Activated CD4-positive, alpha-beta memory T cell treated with anti-CD3 and anti-CD28 coated beads, Interleukin-2, amount 10 ng/mL, durations not matched to agents 7 days and 5 days (primary cell): ENCODE measurements around the gene CCDC27. TPM values are rescaled to one million over a fixed set of nuclear protein-coding genes. Genes with fewer than 3 reads are reported as not detected.
A peak's percentile ranks its signal among the peaks of the same experiment; 100 is the strongest.

Experiments used
- CTCF ChIA-PET: fragments of 350-600 bp; sonication (Branson Sonifier 250); formaldehyde crosslinking; loops from one replicate; lab custom pipeline; 2021; ENCODE audit warnings: antibody characterized with exemption, inconsistent platforms; lab: Charles Lee
- POLR2A ChIA-PET: fragments of 350-600 bp; sonication (Branson Sonifier 250); formaldehyde crosslinking; loops from one replicate; lab custom pipeline; 2021; ENCODE audit warnings: antibody characterized with exemption; lab: Charles Lee
- DNase-seq: peaks from one replicate; pipeline ENCODE4 v3.0.0-alpha.2; 2020
- H3K27ac Mint-ChIP-seq: one replicate; pipeline ENCODE4 v1.8.0; 2021; ENCODE audit warnings: mild to moderate bottlenecking, mixed read lengths
- H3K27me3 Mint-ChIP-seq: one replicate; pipeline ENCODE4 v1.8.0; 2021; ENCODE audit warnings: mixed read lengths
- H3K36me3 Mint-ChIP-seq: one replicate; pipeline ENCODE4 v1.8.0; 2021; ENCODE audit warnings: low read depth, mixed read lengths
- H3K4me1 Mint-ChIP-seq: one replicate; pipeline ENCODE4 v1.8.0; 2021; ENCODE audit warnings: mixed read lengths
- H3K4me3 Mint-ChIP-seq: one replicate; pipeline ENCODE4 v1.8.0; 2021; ENCODE audit warnings: mild to moderate bottlenecking, mixed read lengths
- H3K9me3 Mint-ChIP-seq: one replicate; pipeline ENCODE4 v1.8.0; 2021; ENCODE audit warnings: mixed read lengths
- total RNA-seq, 2 experiments: library from RNA; stranded (reverse); gene quantifications; one replicate each; pipeline ENCODE4 v1.2.3, GENCODE V29; 2021

Gene CCDC27
- total RNA-seq, 2 experiments from 2014 or later: not detected

DNA sequence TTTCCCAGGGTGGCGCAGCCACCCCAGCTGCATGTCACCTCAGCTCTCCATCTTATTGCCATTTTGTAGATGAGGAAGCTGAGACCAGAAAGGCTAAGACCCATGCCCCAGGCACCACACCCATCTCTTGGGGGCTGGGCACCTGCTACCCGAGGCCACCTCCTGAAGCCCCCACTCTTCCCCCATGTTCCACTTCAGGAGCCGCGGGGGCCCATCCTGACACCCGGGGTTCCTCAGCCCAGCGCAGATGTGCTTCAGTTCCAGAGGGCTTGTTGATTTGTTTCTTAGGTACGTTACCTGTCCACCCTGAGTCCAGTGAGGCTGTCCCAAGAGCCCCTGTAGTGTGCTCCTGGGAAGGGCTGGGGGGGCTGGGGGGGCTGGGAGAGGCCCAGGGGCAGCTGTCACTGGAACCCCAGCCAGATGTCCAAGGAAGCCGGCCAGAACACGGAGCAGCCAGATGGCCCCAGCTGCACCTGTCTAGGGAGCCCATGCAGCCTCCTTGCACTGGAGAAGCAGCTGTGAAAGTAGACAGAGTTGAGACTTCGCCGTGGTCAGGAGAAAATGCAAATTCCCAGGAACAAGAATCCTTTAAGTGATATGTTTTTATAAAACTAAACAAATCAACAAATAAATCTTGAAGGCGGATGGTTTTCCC, 17.1 kb upstream of the CCDC27 start:
- no peak overlapping the region for H3K4me3 Mint-ChIP-seq
- H3K27me3 Mint-ChIP-seq: no peaks in the 10 kb centered on the region
- no peak overlapping the region for H3K27ac Mint-ChIP-seq
- no peak for DNase-seq
- H3K36me3 Mint-ChIP-seq: no peaks in the 10 kb centered on the region
- CTCF ChIA-PET: interaction anchor here (2.2 kb wide), 1 partner anchor 11 kb away, joined by 6 read pairs; no protein-coding TSS in a partner anchor
- POLR2A ChIA-PET: no interaction called here
- H3K4me1 Mint-ChIP-seq: peaks cover 3% of the 10 kb centered on the region
- no peaks in the 10 kb centered on the region for H3K9me3 Mint-ChIP-seq

DNA sequence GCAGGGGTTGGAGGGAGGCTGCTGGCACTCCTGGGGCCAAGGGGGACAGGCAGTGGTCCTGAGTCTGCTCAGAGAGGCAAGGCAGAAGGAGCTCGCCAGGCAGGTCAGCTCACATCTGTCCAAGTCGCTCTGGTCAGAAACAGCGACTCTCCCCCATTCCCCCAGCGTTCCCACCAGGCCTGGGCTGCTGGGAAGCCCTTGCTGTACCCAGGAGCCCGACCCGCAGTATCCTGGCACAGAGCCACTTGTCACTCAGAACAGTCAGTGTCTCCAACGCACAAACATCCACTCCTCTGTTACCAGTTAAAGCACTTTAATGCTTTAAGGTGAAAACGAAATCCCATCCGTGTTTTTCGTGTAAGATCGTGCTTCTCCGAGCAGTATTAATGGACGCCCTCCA, 16.6 kb upstream of the CCDC27 start:
- Mint-ChIP-seq H3K27ac (no peak overlapping the region), H3K9me3 (no peaks in the 10 kb centered on the region), H3K36me3 (no peaks in the 10 kb centered on the region), H3K4me3 (no peak overlapping the region), H3K27me3 (no peaks in the 10 kb centered on the region), H3K4me1 (peaks cover 3% of the 10 kb centered on the region)
- ChIA-PET CTCF (interaction anchor here (2.2 kb wide), 1 partner anchor 11 kb away, joined by 6 read pairs; no protein-coding TSS in a partner anchor), POLR2A (no interaction called here)
- DNase-seq: no peak

DNA sequence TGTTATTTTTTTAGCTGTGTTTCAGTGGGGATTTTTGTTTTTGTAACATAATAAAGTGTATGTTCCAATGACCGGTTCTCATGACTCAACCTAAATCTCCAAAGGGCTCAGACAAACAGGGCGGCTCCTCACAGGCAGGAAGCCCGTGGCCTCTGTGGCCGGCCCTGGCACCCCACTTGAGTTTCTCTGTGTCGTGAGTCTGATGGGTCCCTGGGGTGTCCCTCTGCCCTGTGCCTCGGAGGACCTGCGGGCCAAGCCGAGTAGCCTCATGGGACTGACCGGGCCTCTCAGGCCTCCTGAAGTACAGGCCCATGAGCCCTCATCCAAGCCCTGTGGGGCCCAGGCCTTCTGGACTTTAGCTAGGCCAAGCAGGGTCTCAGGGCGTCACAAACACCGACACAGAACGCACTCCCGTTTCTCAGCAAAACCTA, 16.1 kb upstream of the CCDC27 start:
- no peaks in the 10 kb centered on the region for H3K36me3 Mint-ChIP-seq
- no peaks in the 10 kb centered on the region for H3K27me3 Mint-ChIP-seq
- H3K4me1 Mint-ChIP-seq: peaks cover 3% of the 10 kb centered on the region
- ChIA-PET POLR2A (no interaction called here), CTCF (no interaction called here)
- DNase-seq: no peak
- no peak overlapping the region for H3K4me3 Mint-ChIP-seq
- no peaks in the 10 kb centered on the region for H3K9me3 Mint-ChIP-seq
- H3K27ac Mint-ChIP-seq: no peak overlapping the region

DNA sequence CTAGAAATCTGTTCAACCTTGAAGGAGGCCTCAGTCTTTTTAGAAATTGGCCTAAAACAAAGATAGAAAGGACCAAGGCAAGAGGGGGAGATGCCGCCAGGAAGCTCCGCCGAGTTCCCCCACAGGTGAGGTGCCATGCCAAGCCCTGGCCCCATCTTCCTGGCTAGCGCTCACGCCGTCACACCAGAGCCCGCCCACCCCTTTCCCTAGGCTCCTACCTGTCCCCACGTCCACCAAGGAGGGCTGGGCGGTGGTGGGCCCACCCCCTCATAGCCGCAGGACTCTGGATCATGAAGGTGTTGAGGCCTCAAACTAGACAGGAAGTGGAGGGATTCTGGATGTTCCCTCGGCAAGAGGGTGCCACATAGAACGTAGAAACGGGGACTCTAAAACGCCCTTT, 15.5 kb upstream of the CCDC27 start:
- Mint-ChIP-seq H3K4me3 (no peak overlapping the region), H3K27ac (no peak overlapping the region), H3K4me1 (peaks cover 3% of the 10 kb centered on the region), H3K9me3 (no peaks in the 10 kb centered on the region), H3K27me3 (no peaks in the 10 kb centered on the region), H3K36me3 (no peaks in the 10 kb centered on the region)
- POLR2A ChIA-PET: no interaction called here
- no peak for DNase-seq
- CTCF ChIA-PET: no interaction called here

DNA sequence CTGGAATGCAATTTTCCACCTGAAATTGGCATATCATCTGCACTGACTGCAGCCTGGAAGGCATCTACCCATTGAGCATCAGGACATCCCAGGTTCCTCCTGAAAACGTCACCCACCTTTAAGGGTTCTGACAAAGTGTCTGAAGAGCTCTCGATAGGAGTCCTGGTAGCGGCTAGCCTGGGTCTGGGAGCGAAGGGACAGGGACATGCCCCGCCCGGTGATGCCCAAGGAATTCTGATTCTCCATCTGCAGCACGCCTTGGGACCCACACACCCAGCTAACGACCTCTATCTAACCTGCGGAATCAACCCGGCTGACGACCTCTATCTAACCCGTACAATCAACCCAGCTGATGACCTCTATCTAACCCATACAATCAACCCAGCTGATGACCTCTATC, 13.3 kb upstream of the CCDC27 start:
- no peaks in the 10 kb centered on the region for H3K36me3 Mint-ChIP-seq
- CTCF ChIA-PET: no interaction called here
- no peaks in the 10 kb centered on the region for H3K27me3 Mint-ChIP-seq
- no peak overlapping the region for H3K4me3 Mint-ChIP-seq
- DNase-seq: no peak
- POLR2A ChIA-PET: no interaction called here
- peaks cover 5% of the 10 kb centered on the region for H3K4me1 Mint-ChIP-seq
- H3K27ac Mint-ChIP-seq: no peak overlapping the region
- no peaks in the 10 kb centered on the region for H3K9me3 Mint-ChIP-seq

DNA sequence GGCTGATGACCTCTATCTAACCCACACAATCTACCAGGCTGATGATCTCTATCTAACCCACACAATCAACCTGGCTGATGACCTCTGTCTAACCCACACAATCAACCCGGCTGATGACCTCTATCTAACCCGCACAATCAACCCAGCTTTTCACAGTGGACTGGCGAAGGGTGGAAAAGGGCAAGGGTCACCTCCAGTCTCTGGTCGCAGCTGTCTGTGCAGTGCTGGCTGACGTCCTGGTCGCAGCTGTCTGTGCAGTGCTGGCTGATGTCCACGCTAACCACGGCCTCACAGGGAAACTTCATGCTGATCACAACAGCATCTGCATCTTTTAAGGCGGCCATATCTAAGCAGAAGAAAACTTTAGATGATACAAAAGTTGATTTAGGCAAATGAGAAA, 12.2 kb upstream of the CCDC27 start:
- H3K9me3 Mint-ChIP-seq: no peaks in the 10 kb centered on the region
- H3K27me3 Mint-ChIP-seq: no peaks in the 10 kb centered on the region
- POLR2A ChIA-PET: no interaction called here
- H3K27ac Mint-ChIP-seq: no peak overlapping the region
- peaks cover 9% of the 10 kb centered on the region for H3K4me1 Mint-ChIP-seq
- no peak overlapping the region for H3K4me3 Mint-ChIP-seq
- no peak for DNase-seq
- CTCF ChIA-PET: no interaction called here
- peaks cover 1% of the 10 kb centered on the region for H3K36me3 Mint-ChIP-seq

DNA sequence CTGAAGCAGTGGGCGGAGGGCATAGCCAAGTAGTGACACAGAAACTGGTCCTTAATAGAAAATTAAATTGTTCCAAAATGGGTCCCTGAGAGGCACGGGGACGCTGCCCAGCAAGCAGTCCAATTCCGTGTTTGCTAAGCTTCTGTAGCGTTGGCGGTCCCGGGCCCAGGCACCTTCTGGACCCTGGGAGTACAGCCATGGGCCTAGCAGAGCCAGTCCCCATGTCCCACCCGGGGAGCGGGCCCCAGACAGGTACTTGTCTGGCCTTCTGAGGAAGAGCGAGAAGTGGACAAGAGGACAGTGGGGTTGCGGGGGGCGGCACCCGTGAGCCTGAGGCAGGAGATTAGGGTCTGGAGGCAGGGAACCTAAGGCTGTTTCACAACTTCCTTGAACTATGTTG, 11.5 kb upstream of the CCDC27 start:
- no peaks in the 10 kb centered on the region for H3K27me3 Mint-ChIP-seq
- H3K9me3 Mint-ChIP-seq: no peaks in the 10 kb centered on the region
- DNase-seq: no peak
- ChIA-PET POLR2A (no interaction called here), CTCF (no interaction called here)
- no peak overlapping the region for H3K27ac Mint-ChIP-seq
- peaks cover 16% of the 10 kb centered on the region for H3K4me1 Mint-ChIP-seq
- peaks cover 4% of the 10 kb centered on the region for H3K36me3 Mint-ChIP-seq
- no peak overlapping the region for H3K4me3 Mint-ChIP-seq

DNA sequence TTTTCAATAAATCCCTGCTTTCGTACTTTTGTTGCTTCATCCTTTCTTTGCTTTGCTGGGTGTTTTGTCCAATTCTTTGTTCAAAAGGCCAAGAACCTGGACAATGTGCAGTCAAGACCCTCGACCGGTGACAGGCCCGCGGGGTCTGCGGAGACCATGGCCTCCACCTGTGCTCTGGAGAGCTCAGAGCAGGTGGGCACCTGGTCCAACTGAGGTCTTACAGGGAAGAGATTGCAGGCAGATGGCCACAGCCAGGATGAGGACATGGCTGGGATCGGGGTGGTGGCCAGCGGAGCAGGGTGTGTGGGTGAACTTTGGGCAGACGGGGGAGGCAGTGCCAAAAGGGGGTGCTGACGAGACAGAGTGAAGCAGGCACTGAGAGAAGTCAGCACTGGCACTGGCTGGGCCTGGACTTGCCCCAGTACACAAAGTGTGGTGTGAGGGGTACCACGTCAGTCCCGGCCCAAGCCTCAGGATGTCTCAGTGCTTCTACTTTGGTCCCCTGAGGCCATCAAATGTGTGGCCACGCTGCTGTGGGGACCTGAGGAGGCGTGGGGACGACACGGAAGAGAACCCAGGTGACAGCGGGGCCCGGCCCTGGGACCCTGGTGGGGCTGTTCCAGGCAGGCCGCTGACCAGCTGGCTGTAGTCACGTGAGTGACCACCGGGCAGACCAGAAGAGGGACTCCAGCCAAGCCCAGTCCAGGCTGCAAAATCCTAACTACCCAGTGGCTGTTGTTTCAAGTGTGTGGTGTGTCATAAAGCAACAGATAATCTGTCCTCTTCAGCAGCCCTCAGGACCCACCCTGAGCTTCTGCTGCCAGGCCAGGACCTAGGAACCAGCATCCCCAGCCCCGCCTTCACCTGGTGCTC, 10.4 kb upstream of the CCDC27 start:
- H3K27ac Mint-ChIP-seq: no peak overlapping the region

DNA sequence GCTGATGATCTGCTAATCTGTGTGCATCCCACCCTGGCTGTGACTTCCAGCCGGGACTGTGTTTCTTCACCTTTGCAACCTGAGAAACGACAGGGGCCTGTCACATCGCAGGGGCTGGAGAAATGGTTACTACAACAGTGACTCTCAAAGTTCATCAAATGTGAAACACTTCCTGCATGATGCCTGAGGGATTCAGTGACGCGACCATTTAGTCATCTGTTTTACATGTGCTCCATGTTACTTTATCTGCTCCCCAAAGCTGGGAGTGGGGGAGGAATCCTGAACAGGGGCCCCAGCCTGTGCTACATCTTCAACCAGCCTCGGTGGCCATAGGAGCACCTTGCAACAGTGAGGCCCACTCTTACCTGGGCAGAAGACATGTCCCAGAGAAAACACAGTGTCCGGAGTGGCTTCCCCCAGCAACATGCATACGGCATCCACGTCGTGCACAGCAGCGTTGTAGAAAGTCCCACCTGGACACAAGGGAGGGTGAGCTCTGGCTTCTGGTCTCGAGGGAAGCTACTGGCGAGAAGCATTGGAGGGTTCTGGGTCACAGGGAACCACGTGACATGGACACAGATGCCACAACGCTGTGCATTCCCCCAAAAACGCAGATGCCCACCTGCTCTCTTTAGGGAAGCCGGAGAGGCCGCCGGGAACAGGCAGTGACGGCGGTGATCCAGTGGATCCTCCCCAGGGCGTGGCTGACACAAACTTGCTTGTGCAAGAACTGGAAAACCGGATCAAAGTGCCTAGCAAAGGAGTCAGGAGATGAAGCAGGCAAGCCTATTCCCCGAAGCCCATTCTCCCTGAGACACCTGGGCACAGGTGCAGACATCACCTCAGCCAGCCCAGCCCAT, 9.6 kb upstream of the CCDC27 start:
- peaks cover 4% of the 10 kb centered on the region for H3K36me3 Mint-ChIP-seq
- DNase-seq: no peak
- CTCF ChIA-PET: no interaction called here

More for the DNA sequence above, 10.4 kb upstream of the CCDC27 start:
- Mint-ChIP-seq H3K4me1 (peaks cover 22% of the 10 kb centered on the region), H3K9me3 (no peaks in the 10 kb centered on the region), H3K4me3 (no peak overlapping the region), H3K27me3 (no peaks in the 10 kb centered on the region), H3K36me3 (peaks cover 4% of the 10 kb centered on the region)
- no peak for DNase-seq
- ChIA-PET CTCF (no interaction called here), POLR2A (no interaction called here)

DNA sequence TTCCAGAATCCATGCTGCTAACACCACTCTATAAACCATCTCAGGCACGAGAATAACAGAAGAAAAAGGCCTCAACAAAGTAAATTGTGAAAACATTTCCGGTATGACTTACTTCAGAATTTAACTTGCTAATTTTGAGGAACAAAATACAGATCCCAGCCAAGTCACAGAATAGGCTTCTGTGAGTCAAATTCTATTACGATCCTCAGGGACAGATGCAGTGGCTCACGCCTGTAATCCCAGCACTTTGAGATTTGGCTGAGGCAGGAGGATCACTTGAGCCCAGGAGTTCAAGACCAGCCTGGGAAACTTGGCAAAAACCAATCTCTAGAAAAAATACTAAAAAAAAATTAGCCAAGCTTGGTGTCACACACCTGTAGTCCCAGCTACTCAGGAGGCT, 8.8 kb upstream of the CCDC27 start:
- Mint-ChIP-seq H3K36me3 (peaks cover 4% of the 10 kb centered on the region), H3K27me3 (no peaks in the 10 kb centered on the region), H3K27ac (no peak overlapping the region), H3K9me3 (no peaks in the 10 kb centered on the region), H3K4me1 (peaks cover 31% of the 10 kb centered on the region), H3K4me3 (no peak overlapping the region)
- no peak for DNase-seq
- CTCF ChIA-PET: no interaction called here
- POLR2A ChIA-PET: no interaction called here

More for the DNA sequence above, 9.6 kb upstream of the CCDC27 start:
- Mint-ChIP-seq H3K4me1 (peaks cover 23% of the 10 kb centered on the region), H3K9me3 (no peaks in the 10 kb centered on the region), H3K27me3 (no peaks in the 10 kb centered on the region), H3K4me3 (no peak overlapping the region), H3K27ac (no peak overlapping the region)
- POLR2A ChIA-PET: no interaction called here

DNA sequence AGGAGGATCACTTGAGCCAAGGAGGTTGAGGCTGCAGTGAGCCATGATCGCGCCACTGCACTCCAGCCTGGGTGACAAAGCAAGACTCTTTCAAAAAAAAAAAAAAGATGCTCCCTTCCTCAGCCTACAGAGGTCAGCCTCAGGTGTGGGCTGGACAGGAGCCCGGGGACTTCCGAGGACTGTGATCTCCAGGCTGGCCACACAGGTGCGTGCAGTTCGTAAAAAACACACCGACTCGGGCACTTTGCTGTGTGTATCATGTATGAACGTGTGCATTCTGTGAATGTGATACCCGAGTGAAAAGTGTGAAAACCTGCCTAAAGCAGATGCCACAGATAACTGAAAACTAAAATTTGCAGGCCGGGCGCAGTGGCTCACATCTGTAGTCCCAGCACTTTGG, 8.4 kb upstream of the CCDC27 start:
- no peak for DNase-seq
- no peak overlapping the region for H3K27ac Mint-ChIP-seq
- ChIA-PET CTCF (no interaction called here), POLR2A (no interaction called here)
- peaks cover 32% of the 10 kb centered on the region for H3K4me1 Mint-ChIP-seq
- H3K27me3 Mint-ChIP-seq: no peaks in the 10 kb centered on the region
- no peaks in the 10 kb centered on the region for H3K9me3 Mint-ChIP-seq
- peaks cover 4% of the 10 kb centered on the region for H3K36me3 Mint-ChIP-seq
- no peak overlapping the region for H3K4me3 Mint-ChIP-seq

DNA sequence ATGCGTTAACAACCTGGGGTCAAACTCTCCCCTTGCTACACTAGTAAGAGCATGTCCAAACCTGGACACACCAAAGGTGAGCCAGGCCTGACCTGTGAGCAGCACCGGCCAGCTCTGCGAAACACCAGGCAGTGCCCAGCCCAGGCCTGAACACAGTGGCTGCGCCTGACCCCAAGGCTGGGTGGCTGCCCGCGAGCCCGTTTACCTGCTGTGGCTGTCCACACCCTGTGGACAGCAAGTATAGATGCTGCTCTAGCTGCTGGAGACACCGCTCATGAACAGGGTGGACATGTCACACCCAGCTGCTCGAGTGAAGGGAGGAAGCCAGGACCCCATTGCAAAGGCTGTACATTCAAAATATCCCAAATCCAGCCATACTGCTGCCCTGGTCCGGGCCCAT, 7.6 kb upstream of the CCDC27 start:
- Mint-ChIP-seq H3K9me3 (no peaks in the 10 kb centered on the region), H3K27me3 (no peaks in the 10 kb centered on the region), H3K4me3 (no peak overlapping the region), H3K4me1 (peaks cover 33% of the 10 kb centered on the region), H3K36me3 (peaks cover 4% of the 10 kb centered on the region), H3K27ac (no peak overlapping the region)
- POLR2A ChIA-PET: no interaction called here
- CTCF ChIA-PET: no interaction called here
- DNase-seq: no peak

DNA sequence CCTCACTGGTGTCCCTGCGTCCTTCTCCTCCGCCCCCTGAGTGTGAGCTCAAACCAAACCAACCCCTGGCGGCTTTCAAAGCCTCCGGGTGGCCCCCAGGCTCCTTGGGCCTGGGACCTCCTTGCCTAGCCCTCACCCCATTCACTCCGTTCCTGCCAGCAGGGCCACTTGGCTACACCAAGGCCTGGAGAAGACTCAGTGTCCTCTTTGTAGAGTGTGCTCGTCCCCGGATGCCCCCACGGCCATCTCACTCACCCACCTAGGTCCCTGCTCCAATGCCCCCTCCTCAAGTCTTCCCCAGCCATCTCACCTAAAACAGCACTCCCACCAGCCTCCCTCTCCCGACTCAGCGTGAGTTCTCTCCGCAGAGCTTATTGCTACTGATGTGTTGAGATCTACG, 7.2 kb upstream of the CCDC27 start:
- ChIA-PET CTCF (no interaction called here), POLR2A (no interaction called here)
- Mint-ChIP-seq H3K27me3 (no peaks in the 10 kb centered on the region), H3K36me3 (peaks cover 4% of the 10 kb centered on the region), H3K27ac (peak overlapping the region; percentile 35), H3K4me3 (no peak overlapping the region), H3K4me1 (peaks cover 33% of the 10 kb centered on the region), H3K9me3 (no peaks in the 10 kb centered on the region)
- no peak for DNase-seq
